AG10803 (cell line): ENCODE results near the gene RBM33.

Experiments
- DNase-seq: peaks from one replicate; pipeline ENCODE4 v3.0.0; 2010; ENCODE audit warnings: low read depth
- H3K4me3 ChIP-seq: 2 replicates; pipeline ENCODE4 v1.5.1; 2011; ENCODE audit warnings: mild to moderate bottlenecking, low read length, control low read depth
- TF ChIP-seq, protein P1 (sequence below): conservative IDR thresholded peaks from 2 replicates; pipeline ENCODE4 v1.5.1; 2011; ENCODE audit warnings: mild to moderate bottlenecking, low read length, control low read depth, inconsistent platforms

RBM33 gene

DNA sequence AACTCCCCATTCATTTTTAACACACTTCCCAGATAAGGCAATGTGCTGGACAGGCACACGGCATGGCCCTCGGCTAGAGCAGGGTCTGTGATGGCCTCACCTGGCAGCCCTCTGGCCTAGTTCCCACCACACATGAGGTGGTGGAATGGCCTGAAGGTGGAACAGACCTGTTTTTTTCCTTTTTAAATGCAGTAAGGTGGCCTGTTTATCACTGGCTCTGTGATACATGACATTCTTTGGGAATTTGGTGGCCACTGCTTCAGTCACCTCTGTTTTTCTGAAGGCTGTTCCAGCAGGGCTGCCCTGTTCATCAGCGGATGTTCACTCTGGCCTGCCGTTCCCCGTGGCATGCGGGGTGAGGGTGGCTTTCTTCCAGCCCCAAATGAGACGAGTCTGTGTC is 131.2 kb downstream of the RBM33 start:
- DNase-seq, result no peak
- no peak overlapping the region for H3K4me3 ChIP-seq
- TF ChIP-seq, protein P1, sequence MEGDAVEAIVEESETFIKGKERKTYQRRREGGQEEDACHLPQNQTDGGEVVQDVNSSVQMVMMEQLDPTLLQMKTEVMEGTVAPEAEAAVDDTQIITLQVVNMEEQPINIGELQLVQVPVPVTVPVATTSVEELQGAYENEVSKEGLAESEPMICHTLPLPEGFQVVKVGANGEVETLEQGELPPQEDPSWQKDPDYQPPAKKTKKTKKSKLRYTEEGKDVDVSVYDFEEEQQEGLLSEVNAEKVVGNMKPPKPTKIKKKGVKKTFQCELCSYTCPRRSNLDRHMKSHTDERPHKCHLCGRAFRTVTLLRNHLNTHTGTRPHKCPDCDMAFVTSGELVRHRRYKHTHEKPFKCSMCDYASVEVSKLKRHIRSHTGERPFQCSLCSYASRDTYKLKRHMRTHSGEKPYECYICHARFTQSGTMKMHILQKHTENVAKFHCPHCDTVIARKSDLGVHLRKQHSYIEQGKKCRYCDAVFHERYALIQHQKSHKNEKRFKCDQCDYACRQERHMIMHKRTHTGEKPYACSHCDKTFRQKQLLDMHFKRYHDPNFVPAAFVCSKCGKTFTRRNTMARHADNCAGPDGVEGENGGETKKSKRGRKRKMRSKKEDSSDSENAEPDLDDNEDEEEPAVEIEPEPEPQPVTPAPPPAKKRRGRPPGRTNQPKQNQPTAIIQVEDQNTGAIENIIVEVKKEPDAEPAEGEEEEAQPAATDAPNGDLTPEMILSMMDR, result no peak

DNA sequence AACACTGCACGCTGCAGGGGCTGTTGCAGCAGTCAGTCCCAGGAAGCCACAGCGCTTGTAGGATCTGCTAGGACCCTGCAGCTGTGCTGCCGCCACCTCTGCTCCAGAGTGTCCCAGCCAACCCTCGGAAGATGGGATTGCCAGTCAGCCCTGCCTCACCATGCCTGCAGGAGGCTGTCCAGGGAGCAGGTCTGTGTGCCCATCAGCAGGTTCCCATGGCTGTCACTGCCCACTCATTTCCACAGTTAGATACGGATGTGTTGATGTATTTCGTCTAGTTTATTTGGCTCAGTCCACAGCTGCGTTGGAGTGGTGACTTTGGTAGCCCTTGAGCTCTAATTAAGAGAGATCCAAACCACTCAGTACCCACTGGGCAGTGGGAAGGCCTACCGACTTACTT is 132.1 kb downstream of the RBM33 start:
- TF ChIP-seq, protein P1, result no peak
- no peak for DNase-seq
- no peak overlapping the region for H3K4me3 ChIP-seq

- DNase-seq, result no peak
- H3K4me3 ChIP-seq, result no peak overlapping the region
- TF ChIP-seq, protein P1, result no peak
Measured at GRCh38 chr7:155778349-155778748, 133.9 kb downstream of the RBM33 start.

- TF ChIP-seq, protein P1, result no peak
- no peak overlapping the region for H3K4me3 ChIP-seq
- no peak for DNase-seq
Measured at GRCh38 chr7:155780884-155781283, 136.4 kb downstream of the RBM33 start.

GRCh38 chr7:155781433-155781832 is 137.0 kb downstream of the RBM33 start:
- TF ChIP-seq, protein P1, result no peak
- no peak for DNase-seq
- no peak overlapping the region for H3K4me3 ChIP-seq

- DNase-seq, result no peak
- no peak overlapping the region for H3K4me3 ChIP-seq
- TF ChIP-seq, protein P1, result no peak
Measured at GRCh38 chr7:155782466-155782865, 138.0 kb downstream of the RBM33 start.

DNA sequence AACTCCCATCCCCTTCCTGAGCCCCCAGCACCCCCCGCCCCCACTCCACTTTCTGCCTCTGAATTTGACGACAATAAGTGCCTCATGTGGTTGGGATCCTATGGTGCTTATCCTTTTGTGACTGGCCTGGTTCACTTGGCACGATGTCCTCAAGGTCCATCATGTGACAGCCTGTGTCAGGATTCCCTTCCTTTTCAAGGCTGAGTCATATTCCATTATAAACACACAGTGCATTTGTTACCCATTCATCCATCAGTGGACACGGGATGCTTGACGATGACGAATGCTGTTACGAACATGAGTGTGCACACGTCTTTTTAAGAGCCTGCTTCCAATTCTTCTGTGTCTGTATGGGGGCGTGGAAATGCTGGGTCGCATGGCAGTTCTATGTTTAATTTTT is 141.1 kb downstream of the RBM33 start:
- H3K4me3 ChIP-seq, result no peak overlapping the region
- DNase-seq, result no peak
- TF ChIP-seq, protein P1, result no peak
